ENCODE data around the gene TRMT11. TPM values are rescaled to one million over a fixed set of nuclear protein-coding genes. Genes with fewer than 3 reads are reported as not detected.
A peak's percentile ranks its signal among the peaks of the same experiment; 100 is the strongest.

Gene TRMT11
- total and polyA plus RNA-seq, 2 of the 13 experiments (the other 11 are each of a cell fraction or from before 2014, with no cell fraction given) = 42.2 to 81.9 TPM

DNA sequence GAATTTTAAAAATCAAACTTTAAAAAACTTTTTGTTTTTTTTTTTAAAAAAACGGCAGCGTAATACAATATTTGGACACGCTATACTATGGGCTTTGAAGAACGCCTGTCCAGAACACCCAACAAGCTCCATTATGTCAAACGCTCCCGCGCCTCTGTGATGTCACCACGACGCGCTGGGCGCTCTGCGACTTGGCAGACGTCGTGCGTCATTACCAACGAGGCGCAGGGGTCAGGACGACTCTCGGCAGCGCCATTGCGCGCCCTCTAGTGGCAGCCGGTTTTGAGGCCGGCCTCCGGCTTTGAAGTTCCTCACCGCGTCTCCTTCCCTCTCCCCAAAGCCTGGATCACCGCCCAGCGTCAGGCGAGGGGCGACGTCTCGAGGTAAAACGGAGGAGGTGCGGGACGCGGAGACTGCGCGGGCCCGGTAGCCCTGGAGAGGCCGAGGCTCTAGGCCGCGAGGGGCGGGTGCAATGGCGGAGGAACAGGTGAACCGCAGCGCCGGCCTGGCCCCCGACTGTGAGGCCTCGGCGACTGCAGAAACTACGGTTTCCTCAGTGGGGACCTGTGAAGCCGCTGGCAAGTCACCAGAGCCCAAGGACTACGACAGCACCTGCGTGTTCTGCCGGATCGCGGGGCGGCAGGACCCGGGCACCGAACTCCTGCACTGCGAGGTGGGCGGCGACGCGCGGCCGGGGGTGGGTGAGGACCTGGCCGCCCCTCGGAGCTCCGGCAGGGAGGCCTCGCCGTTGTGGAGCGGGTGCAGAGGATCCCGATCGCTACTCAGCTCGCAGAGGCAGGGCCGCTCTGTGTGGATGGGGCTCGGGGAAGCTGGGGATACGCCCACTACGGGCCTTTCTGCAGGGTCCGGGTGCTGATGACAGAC is 29.6 kb upstream of the TRMT11 start, which contains the start of gene HINT3 (continued):
- TF ChIP-seq MYC (CRISPR knock-in tag; IDR thresholded peaks at IDR 0.05; ENCODE audit: borderline replicate concordance) = peak; percentile 89
- peak; percentile 88 for TF ChIP-seq AGO1 (IDR thresholded peaks at IDR 0.05; ENCODE audit: low read depth, low read length, poor library complexity, severe bottlenecking)
- TF ChIP-seq ZNF451 (CRISPR knock-in tag; IDR thresholded peaks at IDR 0.05) = peak; percentile 98
- peak; percentile 89; the same call in 1 of the 2 replicates for TF ChIP-seq GLI4 (CRISPR knock-in tag; IDR thresholded peaks at IDR 0.05; ENCODE audit: borderline replicate concordance)
- TF ChIP-seq BORCS8-MEF2B (CRISPR knock-in tag; IDR thresholded peaks at IDR 0.05) = peak; percentile 99
- TF ChIP-seq GABPA (IDR thresholded peaks at IDR 0.05; ENCODE audit: low read depth, low read length) = no peak
- peak; percentile 68 for TF ChIP-seq GABPA (CRISPR knock-in tag; IDR thresholded peaks at IDR 0.05; ENCODE audit: low read depth)
- no peak for TF ChIP-seq SYNCRIP (IDR thresholded peaks at IDR 0.05; ENCODE audit: insufficient read depth, low read depth, low read length)
- TF ChIP-seq ZNF891 (CRISPR knock-in tag; IDR thresholded peaks at IDR 0.05) = peak; percentile 99
- TF ChIP-seq ZNF691 (CRISPR knock-in tag; IDR thresholded peaks at IDR 0.05; ENCODE audit: borderline replicate concordance, low read depth) = peak; percentile 75; the same call in 1 of the 2 replicates
- TF ChIP-seq, protein P1, sequence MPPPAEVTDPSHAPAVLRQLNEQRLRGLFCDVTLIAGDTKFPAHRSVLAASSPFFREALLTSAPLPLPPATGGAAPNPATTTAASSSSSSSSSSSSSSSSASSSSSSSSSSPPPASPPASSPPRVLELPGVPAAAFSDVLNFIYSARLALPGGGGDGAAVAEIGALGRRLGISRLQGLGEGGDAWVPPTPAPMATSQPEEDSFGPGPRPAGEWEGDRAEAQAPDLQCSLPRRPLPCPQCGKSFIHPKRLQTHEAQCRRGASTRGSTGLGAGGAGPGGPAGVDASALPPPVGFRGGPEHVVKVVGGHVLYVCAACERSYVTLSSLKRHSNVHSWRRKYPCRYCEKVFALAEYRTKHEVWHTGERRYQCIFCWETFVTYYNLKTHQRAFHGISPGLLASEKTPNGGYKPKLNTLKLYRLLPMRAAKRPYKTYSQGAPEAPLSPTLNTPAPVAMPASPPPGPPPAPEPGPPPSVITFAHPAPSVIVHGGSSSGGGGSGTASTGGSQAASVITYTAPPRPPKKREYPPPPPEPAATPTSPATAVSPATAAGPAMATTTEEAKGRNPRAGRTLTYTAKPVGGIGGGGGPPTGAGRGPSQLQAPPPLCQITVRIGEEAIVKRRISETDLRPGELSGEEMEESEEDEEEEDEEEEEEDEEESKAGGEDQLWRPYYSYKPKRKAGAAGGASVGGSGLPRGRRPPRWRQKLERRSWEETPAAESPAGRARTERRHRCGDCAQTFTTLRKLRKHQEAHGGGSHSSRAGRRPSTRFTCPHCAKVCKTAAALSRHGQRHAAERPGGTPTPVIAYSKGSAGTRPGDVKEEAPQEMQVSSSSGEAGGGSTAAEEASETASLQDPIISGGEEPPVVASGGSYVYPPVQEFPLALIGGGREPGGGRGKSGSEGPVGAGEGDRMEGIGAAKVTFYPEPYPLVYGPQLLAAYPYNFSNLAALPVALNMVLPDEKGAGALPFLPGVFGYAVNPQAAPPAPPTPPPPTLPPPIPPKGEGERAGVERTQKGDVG (CRISPR knock-in tag; IDR thresholded peaks at IDR 0.05; ENCODE audit: borderline replicate concordance) = peak; percentile 77; the same call in 1 of the 2 replicates
- TF ChIP-seq, protein P2, sequence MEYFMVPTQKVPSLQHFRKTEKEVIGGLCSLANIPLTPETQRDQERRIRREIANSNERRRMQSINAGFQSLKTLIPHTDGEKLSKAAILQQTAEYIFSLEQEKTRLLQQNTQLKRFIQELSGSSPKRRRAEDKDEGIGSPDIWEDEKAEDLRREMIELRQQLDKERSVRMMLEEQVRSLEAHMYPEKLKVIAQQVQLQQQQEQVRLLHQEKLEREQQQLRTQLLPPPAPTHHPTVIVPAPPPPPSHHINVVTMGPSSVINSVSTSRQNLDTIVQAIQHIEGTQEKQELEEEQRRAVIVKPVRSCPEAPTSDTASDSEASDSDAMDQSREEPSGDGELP (IDR thresholded peaks at IDR 0.05; ENCODE audit: borderline replicate concordance, low read depth) = no peak
- TF ChIP-seq, protein P3, sequence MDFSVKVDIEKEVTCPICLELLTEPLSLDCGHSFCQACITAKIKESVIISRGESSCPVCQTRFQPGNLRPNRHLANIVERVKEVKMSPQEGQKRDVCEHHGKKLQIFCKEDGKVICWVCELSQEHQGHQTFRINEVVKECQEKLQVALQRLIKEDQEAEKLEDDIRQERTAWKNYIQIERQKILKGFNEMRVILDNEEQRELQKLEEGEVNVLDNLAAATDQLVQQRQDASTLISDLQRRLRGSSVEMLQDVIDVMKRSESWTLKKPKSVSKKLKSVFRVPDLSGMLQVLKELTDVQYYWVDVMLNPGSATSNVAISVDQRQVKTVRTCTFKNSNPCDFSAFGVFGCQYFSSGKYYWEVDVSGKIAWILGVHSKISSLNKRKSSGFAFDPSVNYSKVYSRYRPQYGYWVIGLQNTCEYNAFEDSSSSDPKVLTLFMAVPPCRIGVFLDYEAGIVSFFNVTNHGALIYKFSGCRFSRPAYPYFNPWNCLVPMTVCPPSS (IDR thresholded peaks at IDR 0.05) = no peak
- TF ChIP-seq, protein P4, sequence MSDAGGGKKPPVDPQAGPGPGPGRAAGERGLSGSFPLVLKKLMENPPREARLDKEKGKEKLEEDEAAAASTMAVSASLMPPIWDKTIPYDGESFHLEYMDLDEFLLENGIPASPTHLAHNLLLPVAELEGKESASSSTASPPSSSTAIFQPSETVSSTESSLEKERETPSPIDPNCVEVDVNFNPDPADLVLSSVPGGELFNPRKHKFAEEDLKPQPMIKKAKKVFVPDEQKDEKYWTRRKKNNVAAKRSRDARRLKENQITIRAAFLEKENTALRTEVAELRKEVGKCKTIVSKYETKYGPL (CRISPR knock-in tag; IDR thresholded peaks at IDR 0.05) = peak; percentile 57
- TF ChIP-seq, protein P5, sequence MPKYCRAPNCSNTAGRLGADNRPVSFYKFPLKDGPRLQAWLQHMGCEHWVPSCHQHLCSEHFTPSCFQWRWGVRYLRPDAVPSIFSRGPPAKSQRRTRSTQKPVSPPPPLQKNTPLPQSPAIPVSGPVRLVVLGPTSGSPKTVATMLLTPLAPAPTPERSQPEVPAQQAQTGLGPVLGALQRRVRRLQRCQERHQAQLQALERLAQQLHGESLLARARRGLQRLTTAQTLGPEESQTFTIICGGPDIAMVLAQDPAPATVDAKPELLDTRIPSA (CRISPR knock-in tag; IDR thresholded peaks at IDR 0.05; ENCODE audit: borderline replicate concordance) = no peak; the same call in 1 of the 2 replicates
- peak; percentile 52; the same call in 1 of the 2 replicates for TF ChIP-seq NFATC3 (CRISPR knock-in tag; IDR thresholded peaks at IDR 0.05)
- TF ChIP-seq, protein P6, sequence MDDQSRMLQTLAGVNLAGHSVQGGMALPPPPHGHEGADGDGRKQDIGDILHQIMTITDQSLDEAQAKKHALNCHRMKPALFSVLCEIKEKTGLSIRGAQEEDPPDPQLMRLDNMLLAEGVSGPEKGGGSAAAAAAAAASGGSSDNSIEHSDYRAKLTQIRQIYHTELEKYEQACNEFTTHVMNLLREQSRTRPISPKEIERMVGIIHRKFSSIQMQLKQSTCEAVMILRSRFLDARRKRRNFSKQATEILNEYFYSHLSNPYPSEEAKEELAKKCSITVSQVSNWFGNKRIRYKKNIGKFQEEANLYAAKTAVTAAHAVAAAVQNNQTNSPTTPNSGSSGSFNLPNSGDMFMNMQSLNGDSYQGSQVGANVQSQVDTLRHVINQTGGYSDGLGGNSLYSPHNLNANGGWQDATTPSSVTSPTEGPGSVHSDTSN (CRISPR knock-in tag; IDR thresholded peaks at IDR 0.05; ENCODE audit: borderline replicate concordance) = peak; percentile 40; the same call in 1 of the 2 replicates

Measured in HepG2 (cell line).